Natural killer cell (primary cell): ENCODE data around the gene HRC. TPM values are rescaled to one million over a fixed set of nuclear protein-coding genes. Genes with fewer than 3 reads are reported as not detected.

Experiments used
- ATAC-seq, 3 donors: fragments of 150-1000 bp in 2 of 3; fragments of 200-7000 bp in 1 of 3; cut with Tn5 transposase; 1 replicate in 1 of 3; 2 replicates in 2 of 3; pipeline ENCODE4 v1.10.0; 2021; ENCODE audit warnings: mild to moderate bottlenecking in 2 of 3, moderate library complexity in 2 of 3
- DNase-seq, 2 donors: peaks; one replicate each; pipeline versions ENCODE4 v3.0.0 to v3.0.0-alpha.2; 2013 to 2021; ENCODE audit warnings: mixed read lengths in 1 of 2
- H3K27ac ChIP-seq: one replicate; pipeline ENCODE4 v1.5.1; 2013; ENCODE audit warnings: mild to moderate bottlenecking, low read length
- H3K27me3 ChIP-seq: one replicate; pipeline ENCODE4 v1.6.1; 2013; ENCODE audit warnings: low read length; ENCODE audit not compliant: control insufficient read depth, insufficient read depth
- H3K36me3 ChIP-seq: one replicate; pipeline ENCODE4 v1.6.1; 2013; ENCODE audit warnings: low read length; ENCODE audit not compliant: control insufficient read depth, insufficient read depth
- H3K4me1 ChIP-seq: one replicate; pipeline ENCODE4 v1.6.1; 2013; ENCODE audit warnings: low read length; ENCODE audit not compliant: control insufficient read depth, insufficient read depth
- H3K4me3 ChIP-seq: one replicate; pipeline ENCODE4 v1.5.1; 2013; ENCODE audit warnings: low read length
- H3K9me3 ChIP-seq: one replicate; pipeline ENCODE4 v1.6.1; 2013; ENCODE audit warnings: low read length; ENCODE audit not compliant: control insufficient read depth, insufficient read depth
- H3K27ac Mint-ChIP-seq, 2 donors: one replicate each; pipeline ENCODE4 v1.8.0; 2022; ENCODE audit warnings: mild to moderate bottlenecking in 2 of 2, mixed read lengths in 2 of 2, moderate library complexity in 1 of 2
- H3K27me3 Mint-ChIP-seq, 2 donors: one replicate each; pipeline ENCODE4 v1.8.0; 2022; ENCODE audit warnings: low read depth in 2 of 2, mixed read lengths in 2 of 2
- H3K36me3 Mint-ChIP-seq: one replicate; pipeline ENCODE4 v1.8.0; 2022; ENCODE audit warnings: mixed read lengths
- H3K4me1 Mint-ChIP-seq, 2 donors: one replicate each; pipeline ENCODE4 v1.8.0; 2022; ENCODE audit warnings: mixed read lengths in 2 of 2
- H3K4me3 Mint-ChIP-seq: one replicate; pipeline ENCODE4 v1.8.0; 2022; ENCODE audit warnings: mild to moderate bottlenecking, moderate library complexity, mixed read lengths
- H3K9me3 Mint-ChIP-seq, 2 donors: one replicate each; pipeline ENCODE4 v1.8.0; 2022; ENCODE audit warnings: mixed read lengths in 2 of 2
- WGBS: methylation state at CpG from one replicate; pipeline ENCODE4 v1.1.7; 2013; ENCODE audit warnings: missing lambda C conversion rate; ENCODE audit not compliant: insufficient coverage; 5-methylcytosine and 5-hydroxymethylcytosine counted together
- intact Hi-C: fragments of 100-400 bp; cut with micrococcal nuclease; formaldehyde crosslinking; loops from one replicate; pipeline ENCODE4 v1.14.2; 2022
- total RNA-seq, 4 donors: library from RNA; stranded (reverse); fragments of 120-200 nt in 1 of 4; gene quantifications; one replicate each; pipeline versions ENCODE4 v1.2.3 to v1.2.4, GENCODE V29; 2013 to 2022
- TF ChIP-seq, protein P1 (sequence below): fragments of 200-600 bp; IDR thresholded peaks from one replicate; pipeline ENCODE4 v1.8.0; 2022; ENCODE audit warnings: antibody characterized with exemption

HRC gene
- total RNA-seq, 3 donors from 2014 or later (not counting 1 experiment from before 2014, with no cell fraction given), result not detected

DNA sequence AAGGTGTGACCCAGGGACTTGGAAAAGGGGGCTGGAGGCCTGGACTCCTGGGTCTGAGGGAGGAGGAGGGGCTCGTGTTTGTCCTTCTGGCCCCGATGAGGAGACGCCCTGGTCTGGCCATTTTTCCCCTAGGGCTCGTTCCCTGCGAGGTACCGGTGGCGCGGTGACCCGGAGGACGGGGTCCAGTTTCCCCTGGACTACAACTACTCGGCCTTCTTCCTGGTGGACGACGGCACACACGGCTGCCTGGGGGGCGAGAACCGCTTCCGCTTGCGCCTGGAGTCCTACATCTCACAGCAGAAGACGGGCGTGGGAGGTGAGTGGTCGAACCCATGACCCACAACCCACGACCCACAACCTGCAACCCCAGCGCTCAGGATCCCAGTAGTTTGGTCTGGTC is 13.2 kb upstream of the HRC start:
- WGBS, result 88% methylated on average over 23 of the region's 23 CpGs
- no peaks in the 10 kb centered on the region for H3K27me3 ChIP-seq
- no peak overlapping the region for H3K27ac ChIP-seq
- H3K36me3 ChIP-seq, result no peaks in the 10 kb centered on the region
- Mint-ChIP-seq H3K27ac (no peak overlapping the region), H3K27me3 (peaks cover 8 to 11% of the 10 kb centered on the region in 2 donors), H3K4me3 (no peak overlapping the region), H3K36me3 (no peaks in the 10 kb centered on the region), H3K9me3 (no peaks in the 10 kb centered on the region), H3K4me1 (no peaks in the 10 kb centered on the region)
- ATAC-seq (no peak), DNase-seq (no peak)
- H3K4me1 ChIP-seq, result no peaks in the 10 kb centered on the region
- no peaks in the 10 kb centered on the region for H3K9me3 ChIP-seq
- TF ChIP-seq, protein P1, sequence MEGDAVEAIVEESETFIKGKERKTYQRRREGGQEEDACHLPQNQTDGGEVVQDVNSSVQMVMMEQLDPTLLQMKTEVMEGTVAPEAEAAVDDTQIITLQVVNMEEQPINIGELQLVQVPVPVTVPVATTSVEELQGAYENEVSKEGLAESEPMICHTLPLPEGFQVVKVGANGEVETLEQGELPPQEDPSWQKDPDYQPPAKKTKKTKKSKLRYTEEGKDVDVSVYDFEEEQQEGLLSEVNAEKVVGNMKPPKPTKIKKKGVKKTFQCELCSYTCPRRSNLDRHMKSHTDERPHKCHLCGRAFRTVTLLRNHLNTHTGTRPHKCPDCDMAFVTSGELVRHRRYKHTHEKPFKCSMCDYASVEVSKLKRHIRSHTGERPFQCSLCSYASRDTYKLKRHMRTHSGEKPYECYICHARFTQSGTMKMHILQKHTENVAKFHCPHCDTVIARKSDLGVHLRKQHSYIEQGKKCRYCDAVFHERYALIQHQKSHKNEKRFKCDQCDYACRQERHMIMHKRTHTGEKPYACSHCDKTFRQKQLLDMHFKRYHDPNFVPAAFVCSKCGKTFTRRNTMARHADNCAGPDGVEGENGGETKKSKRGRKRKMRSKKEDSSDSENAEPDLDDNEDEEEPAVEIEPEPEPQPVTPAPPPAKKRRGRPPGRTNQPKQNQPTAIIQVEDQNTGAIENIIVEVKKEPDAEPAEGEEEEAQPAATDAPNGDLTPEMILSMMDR, result no peak
- no peak overlapping the region for H3K4me3 ChIP-seq
- intact Hi-C loops, result no loop called here

DNA sequence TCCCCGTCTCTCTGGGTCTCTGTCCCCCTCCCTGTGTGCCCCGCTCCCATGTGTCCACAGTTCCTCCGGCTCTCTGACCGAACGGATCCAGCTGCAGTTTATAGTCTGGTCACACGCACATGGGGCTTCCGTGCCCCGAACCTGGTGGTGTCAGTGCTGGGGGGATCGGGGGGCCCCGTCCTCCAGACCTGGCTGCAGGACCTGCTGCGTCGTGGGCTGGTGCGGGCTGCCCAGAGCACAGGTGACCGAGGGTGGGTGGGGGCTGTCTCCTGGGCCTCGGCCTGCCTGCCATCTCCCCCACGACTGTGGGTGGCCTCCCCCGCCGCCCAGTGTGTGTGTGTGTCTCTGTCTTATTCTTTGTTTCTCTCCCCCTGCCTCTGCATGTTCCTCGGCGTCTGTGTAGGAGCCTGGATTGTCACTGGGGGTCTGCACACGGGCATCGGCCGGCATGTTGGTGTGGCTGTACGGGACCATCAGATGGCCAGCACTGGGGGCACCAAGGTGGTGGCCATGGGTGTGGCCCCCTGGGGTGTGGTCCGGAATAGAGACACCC is 12.7 kb upstream of the HRC start:
- H3K4me3 ChIP-seq, result no peak overlapping the region
- no peaks in the 10 kb centered on the region for H3K9me3 ChIP-seq
- ATAC-seq (no peak), DNase-seq (no peak)
- H3K36me3 ChIP-seq, result no peaks in the 10 kb centered on the region
- H3K9me3 Mint-ChIP-seq, result no peaks in the 10 kb centered on the region
- H3K4me1 ChIP-seq, result no peaks in the 10 kb centered on the region
- H3K27ac Mint-ChIP-seq, result no peak overlapping the region
- no peaks in the 10 kb centered on the region for H3K36me3 Mint-ChIP-seq
- no peak overlapping the region for H3K27ac ChIP-seq
- H3K27me3 ChIP-seq, result no peaks in the 10 kb centered on the region
- intact Hi-C loops, result no loop called here
- H3K4me3 Mint-ChIP-seq, result no peak overlapping the region
- no peaks in the 10 kb centered on the region for H3K4me1 Mint-ChIP-seq
- 92% methylated on average over 25 of the region's 25 CpGs for WGBS
- TF ChIP-seq, protein P1, result no peak
- H3K27me3 Mint-ChIP-seq, result peaks cover 8 to 11% of the 10 kb centered on the region in 2 donors

DNA sequence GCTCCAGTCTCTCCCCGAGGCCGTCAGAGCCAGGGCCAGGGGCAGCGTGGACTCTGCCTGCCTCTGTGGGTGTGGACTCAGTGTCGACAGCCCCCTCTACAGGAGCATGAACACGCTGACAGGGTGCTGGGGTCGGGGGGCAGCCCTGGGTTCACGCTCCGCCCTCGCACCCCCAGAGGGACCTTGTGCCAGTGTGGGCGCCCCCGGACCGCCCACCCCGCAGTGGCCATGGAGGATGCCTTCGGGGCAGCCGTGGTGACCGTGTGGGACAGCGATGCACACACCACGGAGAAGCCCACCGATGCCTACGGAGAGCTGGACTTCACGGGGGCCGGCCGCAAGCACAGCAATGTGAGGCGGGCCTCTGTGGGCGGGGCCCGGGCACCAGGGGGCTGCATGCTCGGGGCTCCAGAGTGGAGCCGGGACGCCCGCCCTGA is 10.7 kb upstream of the HRC start:
- no peaks in the 10 kb centered on the region for H3K9me3 Mint-ChIP-seq
- Histone ChIP-seq H3K4me1 (no peaks in the 10 kb centered on the region), H3K9me3 (no peaks in the 10 kb centered on the region), H3K27ac (no peak overlapping the region), H3K36me3 (no peaks in the 10 kb centered on the region), H3K27me3 (no peaks in the 10 kb centered on the region), H3K4me3 (no peak overlapping the region)
- DNase-seq (no peak), ATAC-seq (no peak)
- H3K27ac Mint-ChIP-seq, result no peak overlapping the region
- TF ChIP-seq, protein P1, result no peak
- 90% methylated on average over 30 of the region's 30 CpGs for WGBS
- intact Hi-C loops, result no loop called here
- H3K4me3 Mint-ChIP-seq, result no peak overlapping the region
- H3K36me3 Mint-ChIP-seq, result no peaks in the 10 kb centered on the region
- peaks cover 9 to 13% of the 10 kb centered on the region in 2 donors for H3K27me3 Mint-ChIP-seq
- H3K4me1 Mint-ChIP-seq, result no peaks in the 10 kb centered on the region

DNA sequence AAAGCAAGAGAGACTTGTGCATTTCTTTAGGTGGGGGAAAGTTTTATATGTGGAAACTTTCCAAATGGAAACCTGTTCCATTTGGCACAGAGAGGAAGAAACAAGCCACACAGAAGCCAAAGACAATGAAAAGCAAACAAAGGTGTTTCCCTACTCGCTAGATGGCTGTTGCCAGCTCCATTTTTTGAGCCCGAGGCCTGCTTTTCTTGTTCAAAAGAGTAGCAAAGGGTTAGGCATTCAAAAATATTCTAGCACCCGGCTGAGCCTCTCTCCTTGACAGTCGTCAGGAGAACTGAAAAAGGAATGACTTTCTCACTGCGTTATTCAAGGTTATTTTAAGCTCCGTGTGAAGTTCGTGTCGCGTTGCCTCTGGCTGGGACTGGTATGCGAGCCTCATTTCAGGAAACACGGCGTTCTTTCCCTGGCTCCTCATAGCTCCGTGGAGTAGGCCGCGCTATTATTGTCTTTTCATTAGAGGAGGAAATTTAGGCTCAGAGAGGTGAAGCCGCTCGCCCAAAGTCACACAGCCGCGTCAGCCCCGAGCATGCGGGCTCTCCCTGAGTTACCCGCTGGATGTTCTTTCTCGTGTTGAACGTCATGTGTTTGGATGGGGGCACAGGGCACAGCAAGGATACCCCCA is 10.0 kb upstream of the HRC start:
- Histone ChIP-seq H3K27me3 (no peaks in the 10 kb centered on the region), H3K4me1 (no peaks in the 10 kb centered on the region), H3K4me3 (no peak overlapping the region), H3K36me3 (no peaks in the 10 kb centered on the region), H3K27ac (no peak overlapping the region), H3K9me3 (no peaks in the 10 kb centered on the region)
- Mint-ChIP-seq H3K4me3 (no peak overlapping the region), H3K27me3 (peaks cover 15 to 19% of the 10 kb centered on the region in 2 donors), H3K27ac (no peak overlapping the region), H3K9me3 (no peaks in the 10 kb centered on the region), H3K36me3 (no peaks in the 10 kb centered on the region), H3K4me1 (no peaks in the 10 kb centered on the region)
- intact Hi-C loops, result no loop called here
- ATAC-seq, result no peak
- TF ChIP-seq, protein P1, result no peak
- 87% methylated on average over 24 of the region's 24 CpGs for WGBS
- no peak for DNase-seq
